CD4-positive, alpha-beta memory T cell (primary cell): ENCODE data around the gene TBRG4. TPM values are rescaled to one million over a fixed set of nuclear protein-coding genes. Genes with fewer than 3 reads are reported as not detected.

Experiments
- CTCF ChIA-PET: fragments of 350-600 bp; sonication (Branson Sonifier 250); formaldehyde crosslinking; loops from one replicate; lab custom pipeline; 2021; ENCODE audit warnings: inconsistent platforms; ENCODE audit not compliant: partially characterized antibody; lab: Charles Lee
- POLR2A ChIA-PET: fragments of 350-600 bp; sonication (Branson Sonifier 250); formaldehyde crosslinking; loops from one replicate; lab custom pipeline; 2021; ENCODE audit not compliant: partially characterized antibody; lab: Charles Lee
- DNase-seq, 5 donors: peaks; one replicate each; pipeline versions ENCODE4 v3.0.0 to v3.0.0-alpha.2; 2020 to 2022; ENCODE audit warnings: mixed read lengths in 1 of 5
- H3K27ac ChIP-seq: one replicate; pipeline ENCODE4 v1.7.0; 2013; ENCODE audit warnings: low read depth, low read length
- H3K27me3 ChIP-seq: 2 replicates; pipeline ENCODE4 v1.7.0; 2013; ENCODE audit warnings: mild to moderate bottlenecking, low read length, moderate library complexity; ENCODE audit not compliant: insufficient read depth
- H3K36me3 ChIP-seq: 2 replicates; pipeline ENCODE4 v1.7.0; 2013; ENCODE audit warnings: mild to moderate bottlenecking, low read length, moderate library complexity; ENCODE audit not compliant: insufficient read depth
- H3K4me1 ChIP-seq: 2 replicates; pipeline ENCODE4 v1.7.0; 2013; ENCODE audit warnings: mild to moderate bottlenecking, low read length, moderate library complexity; ENCODE audit not compliant: insufficient read depth
- H3K4me3 ChIP-seq, 2 donors: one replicate each; pipeline ENCODE4 v1.7.0; 2013; ENCODE audit warnings: low read length in 2 of 2, mild to moderate bottlenecking in 1 of 2
- H3K9me3 ChIP-seq, 2 donors: one replicate each; pipeline ENCODE4 v1.7.0; 2013; ENCODE audit warnings: low read length in 2 of 2, control low read depth in 1 of 2; ENCODE audit not compliant: control insufficient read depth in 1 of 2
- H3K27ac Mint-ChIP-seq, 7 donors: one replicate each; pipeline ENCODE4 v1.8.0; 2020 to 2021; ENCODE audit warnings: mixed read lengths in 7 of 7, mild to moderate bottlenecking in 6 of 7, inconsistent platforms in 3 of 7, moderate library complexity in 3 of 7
- H3K27me3 Mint-ChIP-seq, 2 donors: one replicate each; pipeline ENCODE4 v1.8.0; 2020 to 2021; ENCODE audit warnings: mixed read lengths in 2 of 2
- H3K36me3 Mint-ChIP-seq, 2 donors: one replicate each; pipeline ENCODE4 v1.8.0; 2020 to 2021; ENCODE audit warnings: mixed read lengths in 2 of 2, inconsistent platforms in 1 of 2, mild to moderate bottlenecking in 1 of 2
- H3K4me1 Mint-ChIP-seq, 4 donors: one replicate each; pipeline ENCODE4 v1.8.0; 2020 to 2021; ENCODE audit warnings: mixed read lengths in 4 of 4, mild to moderate bottlenecking in 1 of 4
- H3K4me3 Mint-ChIP-seq, 8 donors: one replicate each; pipeline ENCODE4 v1.8.0; 2020 to 2021; ENCODE audit warnings: mixed read lengths in 8 of 8, mild to moderate bottlenecking in 7 of 8, moderate library complexity in 6 of 8, inconsistent platforms in 3 of 8
- H3K9me3 Mint-ChIP-seq, 8 donors: one replicate each; pipeline ENCODE4 v1.8.0; 2020 to 2021; ENCODE audit warnings: mixed read lengths in 8 of 8, mild to moderate bottlenecking in 5 of 8, inconsistent platforms in 3 of 8, moderate library complexity in 1 of 8
- intact Hi-C: fragments of 100-400 bp; cut with micrococcal nuclease; formaldehyde crosslinking; loops from one replicate; pipeline ENCODE4 v1.15.1; 2023
- polyA plus RNA-seq, 2 donors: library from polyadenylated mRNA; unstranded; fragments of 300-500 nt; fragmentation: Illumina TruSeq; gene quantifications; one replicate each; pipeline ENCODE4 v1.2.3, GENCODE V29; 2021
- total RNA-seq, 2 experiments: library from RNA; stranded (reverse); gene quantifications; one replicate each; pipeline ENCODE4 v1.2.3, GENCODE V29; 2021

The TBRG4 gene
- total and polyA plus RNA-seq, 4 experiments from 2014 or later, result 48.5 to 129 (median 84.3) TPM

- no peaks in the 10 kb centered on the region for H3K4me1 ChIP-seq
- intact Hi-C loops, result no loop called here
- no peak overlapping the region for H3K27ac ChIP-seq
- no peaks in the 10 kb centered on the region for H3K9me3 ChIP-seq
- ChIA-PET POLR2A (no interaction called here), CTCF (interaction anchor here (1.4 to 1.7 kb wide), 2 partner anchors 62 to 217 kb away, joined by 4 to 7 read pairs; no protein-coding TSS in a partner anchor)
- H3K36me3 Mint-ChIP-seq, result peaks cover 41 to 76% of the 10 kb centered on the region in 2 donors
- H3K27ac Mint-ChIP-seq, result peak overlapping the region in 2 of 7 donors; percentile 17 to 22
- H3K4me3 Mint-ChIP-seq, result no peak overlapping the region
- peaks cover 0 to 7% (median 0%) of the 10 kb centered on the region in 8 donors for H3K9me3 Mint-ChIP-seq
- H3K4me3 ChIP-seq, result no peak overlapping the region
- H3K27me3 Mint-ChIP-seq, result no peaks in the 10 kb centered on the region
- no peaks in the 10 kb centered on the region for H3K27me3 ChIP-seq
- H3K4me1 Mint-ChIP-seq, result peaks cover 0 to 5% (median 4%) of the 10 kb centered on the region in 4 donors
- DNase-seq, result no peak
- H3K36me3 ChIP-seq, result peaks cover 80% of the 10 kb centered on the region
Observed at GRCh38 chr7:45073786-45074527, 37.5 kb downstream of the TBRG4 start.

GRCh38 chr7:45073031-45073785, 38.3 kb downstream of the TBRG4 start:
- Mint-ChIP-seq H3K36me3 (peaks cover 48 to 83% of the 10 kb centered on the region in 2 donors), H3K4me1 (peaks cover 4 to 8% (median 5%) of the 10 kb centered on the region in 4 donors), H3K27ac (peak overlapping the region in 4 of 7 donors; percentile 29 to 81 (median 72)), H3K27me3 (no peaks in the 10 kb centered on the region), H3K9me3 (peaks cover 0 to 7% (median 0%) of the 10 kb centered on the region in 8 donors), H3K4me3 (no peak overlapping the region)
- ChIA-PET POLR2A (interaction anchor here (1.0 to 1.4 kb wide), 3 partner anchors 45 to 100 kb away, joined by 4 to 5 read pairs (median 4); no protein-coding TSS in a partner anchor), CTCF (interaction anchor here (1.4 to 1.7 kb wide), 2 partner anchors 63 to 216 kb away, joined by 4 to 7 read pairs; no protein-coding TSS in a partner anchor)
- DNase-seq, result no peak
- Histone ChIP-seq H3K27ac (no peak overlapping the region), H3K27me3 (no peaks in the 10 kb centered on the region), H3K9me3 (no peaks in the 10 kb centered on the region), H3K4me3 (no peak overlapping the region), H3K4me1 (peaks cover 2% of the 10 kb centered on the region), H3K36me3 (peaks cover 87% of the 10 kb centered on the region)
- intact Hi-C loops, result no loop called here

GRCh38 chr7:45072131-45073030, 39.1 kb downstream of the TBRG4 start:
- intact Hi-C loops, result no loop called here
- Histone ChIP-seq H3K36me3 (peaks cover 96% of the 10 kb centered on the region), H3K27ac (no peak overlapping the region), H3K27me3 (no peaks in the 10 kb centered on the region), H3K9me3 (no peaks in the 10 kb centered on the region), H3K4me3 (no peak overlapping the region), H3K4me1 (peaks cover 8% of the 10 kb centered on the region)
- Mint-ChIP-seq H3K4me1 (peaks cover 4 to 12% (median 8%) of the 10 kb centered on the region in 4 donors), H3K27me3 (no peaks in the 10 kb centered on the region), H3K4me3 (no peak overlapping the region), H3K27ac (peak overlapping the region in 5 of 7 donors; percentile 22 to 73 (median 29)), H3K36me3 (peaks cover 54 to 87% of the 10 kb centered on the region in 2 donors), H3K9me3 (peaks cover 0 to 4% (median 0%) of the 10 kb centered on the region in 8 donors)
- no peak for DNase-seq
- POLR2A ChIA-PET, result interaction anchor here (1.0 to 1.4 kb wide), 3 partner anchors 44 to 99 kb away, joined by 4 to 5 read pairs (median 4); no protein-coding TSS in a partner anchor
- CTCF ChIA-PET, result interaction anchor here (1.0 to 3.4 kb wide), 4 partner anchors 36 to 215 kb away, joined by 3 to 25 read pairs (median 6); no protein-coding TSS in a partner anchor

GRCh38 chr7:45071528-45071927, 40.0 kb downstream of the TBRG4 start:
- peaks cover 4 to 13% (median 8%) of the 10 kb centered on the region in 4 donors for H3K4me1 Mint-ChIP-seq
- peaks cover 8% of the 10 kb centered on the region for H3K4me1 ChIP-seq
- peaks cover 93% of the 10 kb centered on the region for H3K36me3 ChIP-seq
- no peaks in the 10 kb centered on the region for H3K27me3 Mint-ChIP-seq
- DNase-seq, result no peak
- intact Hi-C loops, result no loop called here
- H3K27ac Mint-ChIP-seq, result peak overlapping the region in 2 of 7 donors; percentile 57 to 60
- peaks cover 56 to 89% of the 10 kb centered on the region in 2 donors for H3K36me3 Mint-ChIP-seq
- H3K9me3 Mint-ChIP-seq, result peaks cover 0 to 4% (median 0%) of the 10 kb centered on the region in 8 donors
- no peaks in the 10 kb centered on the region for H3K27me3 ChIP-seq
- no peak overlapping the region for H3K4me3 ChIP-seq
- CTCF ChIA-PET, result interaction anchor here (1.0 to 3.4 kb wide), 2 partner anchors 35 to 97 kb away, joined by 3 to 25 read pairs; no protein-coding TSS in a partner anchor
- POLR2A ChIA-PET, result interaction anchor here (1.1 to 1.6 kb wide), 3 partner anchors 40 to 72 kb away, joined by 5 to 6 read pairs (median 5); partner anchors contain the start of gene TBRG4
- H3K9me3 ChIP-seq, result no peaks in the 10 kb centered on the region
- no peak overlapping the region for H3K4me3 Mint-ChIP-seq
- no peak overlapping the region for H3K27ac ChIP-seq

GRCh38 chr7:45070254-45070642, 41.2 kb downstream of the TBRG4 start:
- Histone ChIP-seq H3K4me1 (peaks cover 12% of the 10 kb centered on the region), H3K4me3 (no peak overlapping the region), H3K36me3 (peaks cover 92% of the 10 kb centered on the region), H3K9me3 (no peaks in the 10 kb centered on the region), H3K27ac (no peak overlapping the region), H3K27me3 (no peaks in the 10 kb centered on the region)
- DNase-seq, result no peak
- POLR2A ChIA-PET, result interaction anchor here (0.9 to 1.6 kb wide), 4 partner anchors 41 to 97 kb away, joined by 4 to 6 read pairs (median 5); partner anchors contain the start of gene TBRG4
- intact Hi-C loops, result no loop called here
- H3K4me3 Mint-ChIP-seq, result no peak overlapping the region
- peaks cover 0 to 4% (median 0%) of the 10 kb centered on the region in 8 donors for H3K9me3 Mint-ChIP-seq
- peaks cover 6 to 25% (median 13%) of the 10 kb centered on the region in 4 donors for H3K4me1 Mint-ChIP-seq
- peak overlapping the region in 1 of 7 donors; percentile 25 for H3K27ac Mint-ChIP-seq
- no peaks in the 10 kb centered on the region for H3K27me3 Mint-ChIP-seq
- H3K36me3 Mint-ChIP-seq, result peaks cover 67 to 92% of the 10 kb centered on the region in 2 donors
- CTCF ChIA-PET, result interaction anchor here (1.0 to 3.4 kb wide), 4 partner anchors 10 to 149 kb away, joined by 3 to 25 read pairs (median 3); no protein-coding TSS in a partner anchor
